Gastrocnemius medialis (tissue), 4 donors: Measurements from ENCODE around the gene KIF26B. TPM values are rescaled to one million over a fixed set of nuclear protein-coding genes. Genes with fewer than 3 reads are reported as not detected.

Experiments used
- ATAC-seq, 2 donors: fragments of 150-250 bp; one replicate each; pipeline ENCODE4 v1.9.1; 2016
- DNase-seq, 2 donors: peaks; one replicate each; pipeline ENCODE4 v3.0.0-alpha.2; 2019
- H3K27ac ChIP-seq, 4 donors: fragments of 200-600 bp; sonication (generic); 1 replicate in 1 of 4; 2 replicates in 3 of 4; pipeline ENCODE4 v1.5.1; 2016 to 2018; ENCODE audit warnings: mild to moderate bottlenecking in 2 of 4, moderate library complexity in 1 of 4
- H3K27me3 ChIP-seq, 3 donors: fragments of 200-600 bp; sonication (generic) in 2 of 3; 1 replicate in 1 of 3; 2 replicates in 2 of 3; pipeline versions ENCODE4 v1.5.1 to v1.6.0; 2016 to 2019; ENCODE audit warnings: mild to moderate bottlenecking in 1 of 3, moderate library complexity in 1 of 3
- H3K36me3 ChIP-seq, 2 donors: fragments of 200-600 bp; sonication (generic) in 1 of 2; one replicate each; pipeline ENCODE4 v1.5.1; 2017 to 2018
- H3K4me1 ChIP-seq, 2 donors: fragments of 200-600 bp; sonication (generic) in 1 of 2; one replicate each; pipeline ENCODE4 v1.5.1; 2016 to 2017; ENCODE audit warnings: mild to moderate bottlenecking in 2 of 2
- H3K4me3 ChIP-seq, 4 donors: fragments of 200-600 bp; sonication (generic) in 3 of 4; 1 replicate in 1 of 4; 2 replicates in 3 of 4; pipeline ENCODE4 v1.5.1; 2016 to 2019; ENCODE audit warnings: mild to moderate bottlenecking in 2 of 4
- H3K9me3 ChIP-seq, 3 donors: fragments of 200-600 bp; sonication (generic) in 2 of 3; 1 replicate in 1 of 3; 2 replicates in 2 of 3; pipeline ENCODE4 v1.5.1; 2016 to 2019
- CTCF ChIP-seq, 5 experiments: fragments of 450-650 bp in 3 of 5; fragments of 200-600 bp in 2 of 5; sonication (generic) in 2 of 5; IDR thresholded peaks in 4 of 5; conservative IDR thresholded peaks in 1 of 5; 1 replicate in 4 of 5; 2 replicates in 1 of 5; pipeline ENCODE4 v1.5.1; 2016 to 2019; ENCODE audit warnings: antibody characterized with exemption in 5 of 5, mild to moderate bottlenecking in 3 of 5, moderate library complexity in 3 of 5
- POLR2A ChIP-seq, 2 donors: fragments of 450-650 bp; IDR thresholded peaks; one replicate each; pipeline ENCODE4 v1.6.1; 2017; ENCODE audit warnings: antibody characterized with exemption in 2 of 2, mild to moderate bottlenecking in 2 of 2, moderate library complexity in 2 of 2
- in situ Hi-C, 4 donors: fragments of 200-750 bp; cut with MboI; loops; one replicate each; pipeline versions ENCODE4 v1.15.0 to v1.8.0; 2017; ENCODE audit warnings: low sequenced_read_pairs in 4 of 4
- intact Hi-C: fragments of 100-400 bp; cut with DNase I; formaldehyde crosslinking; loops from one replicate; pipeline ENCODE4 v1.15.1; 2023; ENCODE audit warnings: low total_unique reads
- total RNA-seq, 4 donors: library from RNA; depleted of rRNA; stranded (reverse); fragments of >200 nt; gene quantifications; one replicate each; pipeline versions ENCODE4 v1.1.0 to v1.2.3, GENCODE V29; 2016

KIF26B gene
- total RNA-seq, 4 donors from 2014 or later = 0.02 to 0.20 (median 0.10) TPM; not detected in 1

GRCh38 chr1:245488346-245489129, 333.8 kb downstream of the KIF26B start:
- in situ Hi-C loops = no loop called here

GRCh38 chr1:245489838-245490237, 335.1 kb downstream of the KIF26B start:
- Histone ChIP-seq H3K9me3 (no peaks in the 10 kb centered on the region), H3K27me3 (no peaks in the 10 kb centered on the region), H3K4me3 (no peak overlapping the region), H3K36me3 (no peaks in the 10 kb centered on the region), H3K27ac (no peak overlapping the region), H3K4me1 (no peaks in the 10 kb centered on the region)
- intact Hi-C loops = no loop called here
- ATAC-seq = no peak
- DNase-seq = no peak
- in situ Hi-C loops = no loop called here
- TF ChIP-seq POLR2A (IDR thresholded peaks at IDR 0.05) (no peak), CTCF (IDR thresholded peaks at IDR 0.05 in 4 of 5, conservative IDR thresholded peaks at IDR 0.05 in 1 of 5) (no peak)

More at GRCh38 chr1:245488346-245489129, 333.8 kb downstream of the KIF26B start:
- no peaks in the 10 kb centered on the region for H3K4me1 ChIP-seq
- H3K27me3 ChIP-seq = no peaks in the 10 kb centered on the region
- no peak for DNase-seq
- intact Hi-C loops = no loop called here
- no peaks in the 10 kb centered on the region for H3K9me3 ChIP-seq
- TF ChIP-seq POLR2A (IDR thresholded peaks at IDR 0.05) = no peak
- no peak for TF ChIP-seq CTCF (IDR thresholded peaks at IDR 0.05 in 4 of 5, conservative IDR thresholded peaks at IDR 0.05 in 1 of 5)
- no peak overlapping the region for H3K27ac ChIP-seq
- ATAC-seq = no peak
- no peak overlapping the region for H3K4me3 ChIP-seq
- H3K36me3 ChIP-seq = no peaks in the 10 kb centered on the region

GRCh38 chr1:245493029-245493428, 338.2 kb downstream of the KIF26B start:
- Histone ChIP-seq H3K27ac (no peak overlapping the region), H3K27me3 (no peaks in the 10 kb centered on the region), H3K4me1 (no peaks in the 10 kb centered on the region), H3K9me3 (no peaks in the 10 kb centered on the region), H3K4me3 (no peak overlapping the region), H3K36me3 (no peaks in the 10 kb centered on the region)
- TF ChIP-seq CTCF (IDR thresholded peaks at IDR 0.05 in 4 of 5, conservative IDR thresholded peaks at IDR 0.05 in 1 of 5) (no peak), POLR2A (IDR thresholded peaks at IDR 0.05) (no peak)
- intact Hi-C loops = no loop called here
- in situ Hi-C loops = no loop called here
- no peak for DNase-seq
- no peak for ATAC-seq

GRCh38 chr1:245495681-245496080, 340.9 kb downstream of the KIF26B start:
- ATAC-seq (no peak), DNase-seq (no peak)
- Histone ChIP-seq H3K27me3 (no peaks in the 10 kb centered on the region), H3K4me3 (no peak overlapping the region), H3K9me3 (no peaks in the 10 kb centered on the region), H3K27ac (no peak overlapping the region), H3K36me3 (no peaks in the 10 kb centered on the region), H3K4me1 (no peaks in the 10 kb centered on the region)
- intact Hi-C loops = no loop called here
- no peak for TF ChIP-seq POLR2A (IDR thresholded peaks at IDR 0.05)
- no peak for TF ChIP-seq CTCF (IDR thresholded peaks at IDR 0.05 in 4 of 5, conservative IDR thresholded peaks at IDR 0.05 in 1 of 5)
- in situ Hi-C loops = no loop called here
